Fibroblast of skin of right biceps (primary cell): Measurements from ENCODE around the gene CAMTA1.

Experiments used
- DNase-seq: peaks from one replicate; pipeline ENCODE4 v3.0.0-alpha.2; 2013

The CAMTA1 gene

DNA sequence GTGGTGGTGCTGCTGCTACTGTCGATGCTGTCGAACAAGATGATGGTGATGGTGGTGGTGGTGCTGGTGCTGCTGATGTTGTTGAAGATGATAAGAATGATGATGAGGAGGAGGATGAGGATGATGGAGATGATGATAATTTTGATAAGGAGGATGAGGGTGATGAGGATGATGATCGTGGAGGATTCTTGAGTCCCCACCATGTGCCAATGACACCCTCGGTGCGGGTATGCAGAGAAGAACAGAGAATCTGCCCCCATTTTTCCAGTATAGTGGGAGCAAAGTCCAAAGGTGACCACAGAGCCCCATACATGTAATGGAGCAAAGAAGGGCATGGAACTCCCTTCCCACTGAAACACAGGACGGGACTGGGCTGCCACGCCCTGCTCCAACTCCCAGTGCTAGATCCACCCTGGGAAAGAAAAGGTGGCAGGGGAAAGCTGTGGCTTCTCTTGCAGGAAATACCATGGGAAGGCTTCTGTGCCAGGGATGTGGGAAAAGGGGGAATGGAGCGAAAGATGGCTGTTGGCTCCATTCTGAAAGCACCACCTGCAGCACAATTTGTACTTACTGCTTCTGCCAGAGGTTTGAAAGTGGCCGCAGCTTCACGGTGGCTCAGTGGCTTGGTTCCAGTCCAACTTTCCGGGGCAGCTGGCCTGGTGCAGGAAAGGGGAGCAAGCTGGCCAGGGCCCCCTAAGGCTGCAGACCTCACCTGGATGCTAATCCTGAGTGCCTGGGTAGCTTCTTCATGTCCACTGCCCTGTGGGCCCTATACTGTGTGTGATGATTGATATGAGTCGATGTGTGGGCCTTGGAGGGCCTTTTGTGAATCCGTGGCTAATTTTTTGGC lies 598.6 kb downstream of the CAMTA1 start:
- DNase-seq, result no peak

DNA sequence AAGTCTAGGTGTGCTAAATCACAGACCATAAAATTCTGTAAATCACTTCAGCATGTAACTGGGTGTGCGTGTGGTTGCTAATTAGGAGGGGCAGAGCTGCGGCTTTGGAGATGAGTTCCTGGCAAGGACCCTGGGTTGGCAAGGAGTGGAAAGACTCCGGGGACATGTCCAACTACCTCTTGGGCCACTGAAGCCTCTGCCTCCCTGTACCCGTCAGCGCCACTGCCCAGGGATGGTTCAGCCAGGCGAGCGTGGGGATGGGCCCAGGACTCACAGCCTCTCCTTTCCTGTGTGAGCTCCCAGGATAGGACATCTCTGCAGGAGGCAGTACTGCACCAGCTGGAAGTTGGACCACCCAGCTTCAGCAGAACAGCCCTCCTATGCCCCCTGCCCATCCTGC lies 599.4 kb downstream of the CAMTA1 start:
- DNase-seq, result no peak

DNA sequence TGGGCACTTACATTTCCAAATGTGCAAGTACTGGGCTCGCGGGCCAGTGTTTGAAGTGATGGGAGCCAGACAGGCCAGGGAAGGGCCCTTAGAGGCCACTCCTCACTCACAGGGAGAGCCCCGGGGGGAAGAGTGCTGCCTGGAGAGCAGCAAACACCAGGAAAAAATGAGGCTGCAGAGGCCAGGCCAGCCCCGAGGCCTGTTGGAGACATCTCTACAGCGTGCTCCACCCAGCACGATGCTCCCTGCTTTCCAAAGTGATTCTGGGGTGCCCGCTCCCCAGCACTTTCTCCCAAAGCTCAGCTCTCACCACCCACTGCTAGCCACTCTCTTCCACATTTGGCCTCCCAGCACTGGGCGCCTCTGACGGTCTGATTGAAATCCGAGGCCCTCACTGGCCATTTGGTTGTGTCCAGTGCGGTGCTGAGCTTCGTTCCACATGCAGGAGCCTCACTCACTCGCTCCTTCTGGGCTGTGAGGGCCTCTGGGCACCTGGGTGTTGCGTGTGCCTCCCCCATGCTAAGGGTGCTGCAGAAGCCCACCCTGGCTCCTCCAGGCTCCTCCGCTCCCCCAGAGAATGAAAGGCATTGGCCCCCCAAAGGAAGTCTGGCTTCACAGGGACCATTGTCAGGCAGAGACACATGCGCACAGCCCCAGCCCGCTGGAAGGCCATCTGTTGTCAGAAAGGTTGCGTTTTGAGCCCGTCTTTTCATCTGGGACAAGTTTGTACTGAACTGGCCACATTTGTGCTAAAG lies 600.4 kb downstream of the CAMTA1 start:
- no peak for DNase-seq

DNA sequence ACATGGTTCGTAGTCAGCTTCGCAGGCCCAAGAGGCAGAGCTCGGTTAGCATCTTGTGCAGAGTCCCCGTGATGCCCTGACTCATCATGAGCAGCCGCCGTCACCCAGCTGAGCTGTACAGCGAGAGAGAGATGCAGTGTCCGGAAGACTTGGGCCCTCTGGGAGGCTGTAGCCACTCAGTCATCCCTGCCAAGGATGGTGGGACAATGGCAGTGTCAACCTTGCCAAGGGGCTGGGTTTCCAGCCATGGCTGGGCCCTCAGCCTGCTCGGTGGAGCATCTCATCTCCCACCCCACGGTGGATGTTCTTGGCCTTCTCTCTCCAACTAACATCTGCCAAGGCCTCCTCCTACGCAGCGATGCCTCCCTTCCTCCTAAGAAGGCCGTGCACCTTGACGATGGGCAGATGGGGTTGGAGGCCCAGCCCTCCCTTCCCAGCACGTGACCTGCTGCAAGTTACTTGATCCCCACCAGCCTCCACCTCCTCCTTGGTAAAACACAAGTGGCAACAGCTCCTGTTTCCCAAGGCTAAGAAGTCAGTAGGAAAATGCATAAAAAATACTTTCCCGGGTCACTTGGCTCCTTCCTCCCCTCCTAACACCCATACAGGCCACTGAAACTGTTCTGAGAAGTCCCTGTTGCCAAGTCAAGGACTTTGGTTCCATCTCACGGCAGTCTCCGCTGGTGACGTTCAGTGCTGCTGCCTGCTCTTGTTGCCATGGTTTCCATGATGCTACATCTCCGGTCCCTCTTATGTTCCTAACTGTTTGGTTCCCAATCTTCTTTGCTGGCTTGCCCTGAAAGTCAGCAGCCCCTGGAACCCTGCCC lies 601.2 kb downstream of the CAMTA1 start:
- peak; percentile 60 for DNase-seq

DNA sequence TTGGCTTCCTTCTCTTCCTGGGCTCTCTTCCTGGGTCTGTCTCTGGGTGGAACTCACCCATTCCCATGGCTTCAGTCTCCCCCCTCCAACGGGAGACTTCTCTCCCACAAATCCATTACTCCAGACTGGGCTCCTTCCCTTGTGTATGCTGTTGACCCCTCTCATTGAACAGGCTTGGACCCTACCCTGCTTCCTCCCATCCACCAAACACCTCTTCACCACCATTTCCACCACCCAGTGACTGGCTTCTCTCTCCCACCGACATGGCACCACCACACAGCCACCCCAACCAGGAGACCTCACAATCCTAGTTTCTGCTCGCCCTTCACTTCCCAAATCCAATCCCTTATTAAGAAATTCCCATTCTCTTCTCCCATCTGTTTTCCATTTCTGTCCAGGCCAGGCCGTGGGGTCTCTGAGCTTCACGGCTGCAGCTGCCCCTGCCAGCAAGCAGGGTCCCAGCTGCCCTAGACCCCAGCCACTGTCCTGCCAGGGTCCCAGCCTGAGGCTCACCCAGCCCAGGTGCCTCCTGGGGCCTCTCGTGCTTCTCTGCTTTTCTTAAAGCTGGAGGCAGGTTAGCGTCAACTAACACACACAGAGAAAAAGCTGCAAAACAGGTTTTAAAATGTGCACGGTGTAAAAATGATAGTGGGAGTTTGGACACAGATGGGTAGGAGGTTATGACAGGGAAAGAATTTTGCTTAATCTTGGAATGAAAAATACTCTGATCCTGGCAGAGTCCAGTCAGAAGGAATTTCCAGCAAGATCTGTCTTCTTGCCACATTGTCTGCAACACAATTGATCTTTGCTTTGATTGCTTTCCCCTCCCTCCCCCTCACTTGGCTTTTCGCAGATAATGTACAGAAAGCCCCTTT lies 602.0 kb downstream of the CAMTA1 start:
- peak; percentile 10 for DNase-seq

DNA sequence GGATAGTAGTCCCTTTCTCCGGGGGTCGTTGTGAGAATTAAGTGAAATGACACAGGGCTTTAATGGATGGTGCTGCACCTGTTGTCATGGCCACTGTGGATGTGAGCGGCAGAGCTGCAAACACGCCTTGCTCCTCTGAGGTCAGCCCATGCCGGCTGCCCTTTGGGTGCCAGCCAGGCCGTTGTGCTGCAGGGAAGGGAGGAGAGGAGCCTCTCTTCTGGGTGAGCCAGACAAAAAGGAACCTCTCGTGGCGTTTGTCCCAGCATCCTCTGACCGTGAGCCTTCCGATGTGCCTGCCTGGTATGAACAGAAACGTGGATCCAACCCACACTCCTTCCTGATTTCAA lies 602.9 kb downstream of the CAMTA1 start:
- DNase-seq, result no peak

DNA sequence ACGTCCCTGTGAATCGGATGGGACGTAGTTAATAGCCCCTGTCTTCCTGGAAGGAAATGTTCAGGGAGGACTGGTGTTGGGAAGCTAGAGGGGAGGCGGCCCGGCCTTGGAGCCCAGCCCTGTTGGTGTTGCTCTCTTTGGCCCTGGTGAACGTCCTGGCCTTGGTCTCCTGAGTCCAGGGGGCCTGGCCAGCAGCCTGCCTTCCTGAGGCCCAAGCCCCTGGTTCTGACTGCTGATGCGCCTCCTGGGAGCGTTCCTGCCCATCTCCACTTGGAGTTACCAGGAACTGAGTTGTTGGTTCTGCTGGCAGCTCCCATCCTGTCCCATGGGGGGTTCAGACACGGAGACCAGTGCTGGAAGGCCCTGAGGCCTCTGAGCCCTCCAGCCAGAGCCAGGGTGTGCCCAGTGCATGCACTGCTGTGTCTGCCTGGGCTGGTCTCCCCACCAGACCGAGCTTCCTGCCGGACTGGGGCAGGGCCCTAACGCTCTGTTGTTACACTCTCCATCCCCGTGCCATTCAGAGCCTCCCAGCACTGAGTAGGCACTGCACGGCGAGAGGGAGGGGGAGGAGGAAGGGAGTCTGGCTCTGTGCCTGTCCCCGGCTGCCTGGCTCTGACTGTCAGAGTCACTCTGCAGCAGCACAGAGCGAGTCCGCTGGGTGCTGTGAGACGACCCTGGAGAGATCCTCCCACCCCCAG lies 603.4 kb downstream of the CAMTA1 start:
- peak; percentile 46 for DNase-seq

DNA sequence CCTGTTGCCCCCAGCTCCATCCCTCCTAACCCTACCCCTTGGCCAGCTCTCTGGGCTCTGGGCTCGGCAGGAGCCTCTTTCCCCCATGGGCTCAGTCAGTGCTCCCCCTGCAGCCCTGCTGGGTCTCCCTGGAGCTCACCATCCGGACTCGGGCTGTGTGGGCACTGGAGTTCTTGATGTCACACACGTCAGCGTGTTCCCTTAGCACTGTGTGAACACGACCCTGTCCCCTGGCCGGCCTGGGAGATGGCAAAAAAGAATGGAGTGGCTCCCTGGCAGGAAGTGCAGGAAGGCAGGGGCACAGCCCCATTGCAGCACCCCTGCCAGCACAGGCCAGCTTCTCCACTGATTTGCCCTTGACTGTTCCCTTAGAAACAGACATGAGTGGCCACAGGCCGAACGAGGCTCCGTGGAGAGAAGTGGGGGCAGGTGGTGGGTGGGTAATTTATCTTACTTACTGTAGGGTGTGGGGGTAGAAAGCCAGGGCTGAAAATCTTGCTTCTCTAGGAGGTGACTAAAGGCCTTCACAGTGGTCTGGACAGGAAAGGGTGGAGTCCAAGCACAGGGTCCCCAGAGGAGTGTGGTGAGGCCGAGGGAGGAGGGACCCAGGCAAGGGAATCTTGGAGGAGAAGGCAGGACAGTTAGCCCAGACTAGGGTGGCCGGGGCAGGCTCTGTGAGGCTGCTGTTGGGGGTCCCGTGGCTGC lies 604.1 kb downstream of the CAMTA1 start:
- DNase-seq, result peak; percentile 73

DNA sequence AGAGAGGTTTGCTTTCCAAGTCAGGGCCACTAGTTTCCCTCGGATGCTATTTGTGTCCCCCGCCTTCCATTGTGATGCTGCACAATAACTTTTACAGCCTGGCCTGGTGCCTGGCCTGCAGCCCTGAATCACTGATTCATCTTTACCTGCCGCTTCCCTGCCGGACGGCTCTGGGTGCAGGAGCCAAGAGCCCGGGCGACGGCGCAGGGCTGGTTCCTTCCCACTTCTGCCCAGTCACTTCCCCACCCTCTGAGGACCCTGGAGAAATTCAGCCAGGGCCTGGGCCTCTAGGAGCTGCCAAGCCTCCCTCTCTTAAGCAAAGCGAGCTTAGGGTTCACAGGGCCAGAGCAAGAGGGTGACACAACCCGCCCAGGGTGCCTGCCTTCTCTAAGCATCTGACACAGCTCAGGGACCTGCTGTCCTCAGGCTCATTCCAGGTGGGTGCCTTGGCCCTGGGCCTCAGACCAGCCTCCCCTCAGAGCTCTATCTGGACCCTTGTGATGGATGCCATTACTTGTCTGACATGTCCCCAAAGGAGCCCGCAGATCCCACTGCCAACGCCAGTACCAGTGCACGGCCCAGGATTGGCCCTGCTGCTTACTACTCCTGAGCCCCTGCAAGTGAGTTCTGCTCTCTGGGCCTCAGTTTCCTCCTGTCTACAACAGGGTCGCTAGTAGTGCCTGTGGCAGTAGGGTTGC lies 604.8 kb downstream of the CAMTA1 start:
- DNase-seq, result no peak

DNA sequence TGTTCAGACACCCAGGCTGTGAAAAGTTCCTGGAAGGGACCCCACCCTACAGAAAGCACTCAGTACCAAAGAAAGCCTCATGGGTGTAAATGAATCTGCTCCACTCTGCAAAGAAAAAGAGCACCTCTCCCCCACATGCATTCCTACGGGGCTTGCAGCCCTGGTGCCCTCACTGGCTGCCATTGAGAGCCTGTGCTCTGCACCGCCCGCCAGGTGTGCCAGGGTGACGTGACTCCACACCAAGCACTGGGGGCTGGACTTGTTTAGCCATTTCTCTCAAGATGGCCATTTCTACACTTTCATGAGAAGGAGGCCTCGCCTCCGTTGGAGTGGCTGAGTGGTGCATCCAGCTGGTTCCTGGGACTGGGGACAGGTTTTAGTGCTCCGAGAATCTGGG lies 605.3 kb downstream of the CAMTA1 start:
- no peak for DNase-seq

DNA sequence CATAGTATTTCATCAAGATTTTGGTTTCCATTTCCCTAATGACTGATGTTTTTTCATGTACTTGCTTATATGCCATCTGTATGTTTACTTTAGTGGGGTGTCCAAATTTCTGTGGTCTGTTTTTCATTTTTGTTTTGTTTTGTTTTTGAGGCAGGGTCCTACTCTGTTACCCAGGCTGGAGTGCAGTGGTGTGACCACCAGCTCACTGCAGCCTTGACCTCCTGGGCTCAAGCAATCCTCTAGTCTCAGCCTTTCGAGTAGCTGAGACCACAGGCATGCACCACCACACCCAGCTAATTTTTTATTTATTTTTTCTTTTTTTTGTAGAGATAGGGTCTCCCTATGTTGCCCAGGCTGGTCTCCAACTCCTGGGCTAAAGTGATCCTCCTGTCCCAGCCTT lies 607.9 kb downstream of the CAMTA1 start:
- DNase-seq, result no peak

DNA sequence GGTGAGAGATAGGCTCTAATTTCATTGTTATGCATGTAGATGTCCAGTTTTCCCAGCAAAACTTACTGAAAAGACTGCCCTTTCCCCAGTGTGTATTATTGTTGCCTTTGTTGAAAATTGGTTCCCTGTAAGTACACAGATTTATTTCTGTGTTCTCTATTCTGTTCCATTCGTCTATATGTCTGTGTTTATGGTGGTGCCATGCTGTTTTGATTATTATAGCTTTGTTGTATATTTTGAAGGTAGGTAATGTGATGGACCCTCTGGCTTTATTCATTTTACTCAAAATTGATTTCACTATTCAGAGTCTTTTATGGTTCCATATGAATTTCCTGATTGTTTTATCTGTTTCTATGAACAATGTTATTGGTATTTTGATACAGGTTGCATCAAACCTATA lies 610.0 kb downstream of the CAMTA1 start:
- no peak for DNase-seq

DNA sequence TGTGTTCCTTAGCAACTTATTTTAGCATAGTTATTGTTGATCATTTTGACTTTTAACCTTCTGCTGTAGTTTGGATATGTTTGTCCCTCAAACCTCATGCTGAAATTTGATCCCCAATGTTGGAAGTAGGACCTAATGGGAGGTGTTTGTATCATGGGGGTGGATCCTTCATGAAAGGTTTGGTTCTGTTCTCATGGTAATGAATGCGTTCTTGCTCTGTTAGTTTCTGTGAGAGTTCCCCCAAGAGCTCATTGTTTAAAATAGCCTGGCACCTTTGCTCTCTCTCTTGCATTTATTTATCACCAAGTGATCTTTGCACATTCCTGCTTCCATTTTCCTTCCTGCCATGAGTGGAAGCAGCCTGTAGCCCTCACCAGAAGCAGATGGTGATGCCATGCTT lies 613.7 kb downstream of the CAMTA1 start:
- DNase-seq, result no peak

DNA sequence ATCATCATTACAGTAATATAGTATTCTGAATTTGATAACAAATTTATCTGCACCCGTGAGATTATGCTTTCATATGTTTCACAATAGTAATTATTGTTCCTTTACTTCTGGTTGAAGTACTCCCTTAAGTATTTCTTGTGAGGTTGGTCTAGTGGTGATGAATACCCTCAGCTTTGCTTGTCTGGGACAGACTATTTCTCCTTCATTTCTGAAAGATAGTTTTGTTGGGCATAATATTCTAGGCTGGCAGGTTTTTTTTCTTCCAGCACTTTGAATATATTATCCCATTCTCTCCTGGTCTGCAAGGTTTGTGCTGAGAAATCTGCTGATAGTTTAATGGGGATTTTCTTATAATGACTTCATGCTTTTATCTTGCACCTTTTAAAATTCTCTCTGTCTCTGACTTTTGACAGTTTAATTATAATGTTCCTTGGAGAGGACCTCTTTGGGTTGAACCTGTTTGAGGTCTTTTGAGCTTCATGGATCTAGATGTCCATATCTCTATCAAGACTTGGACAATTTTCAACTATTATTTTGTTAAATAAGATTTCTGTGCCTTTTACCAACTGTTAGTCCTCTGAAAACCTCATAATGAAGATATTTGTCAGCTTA lies 614.4 kb downstream of the CAMTA1 start:
- no peak for DNase-seq

DNA sequence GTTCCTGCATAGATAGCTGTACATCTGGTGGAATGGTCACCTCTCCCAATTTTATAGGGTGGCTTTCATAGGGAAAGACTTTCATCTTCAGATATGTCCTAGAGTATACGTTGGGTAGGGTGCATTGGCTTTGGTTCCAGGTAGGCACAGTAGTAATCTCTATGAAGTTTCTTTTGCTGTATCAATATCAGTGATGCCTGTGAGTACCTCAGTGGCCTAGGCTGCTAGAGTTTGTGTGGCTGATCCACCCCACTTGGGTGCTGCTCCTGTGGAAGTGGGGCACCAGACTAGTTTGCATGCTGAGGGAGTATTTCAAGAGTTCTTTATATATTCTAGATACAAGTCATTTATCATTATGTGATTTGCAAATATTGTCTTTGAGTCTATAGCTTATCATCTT lies 615.3 kb downstream of the CAMTA1 start:
- DNase-seq, result no peak

DNA sequence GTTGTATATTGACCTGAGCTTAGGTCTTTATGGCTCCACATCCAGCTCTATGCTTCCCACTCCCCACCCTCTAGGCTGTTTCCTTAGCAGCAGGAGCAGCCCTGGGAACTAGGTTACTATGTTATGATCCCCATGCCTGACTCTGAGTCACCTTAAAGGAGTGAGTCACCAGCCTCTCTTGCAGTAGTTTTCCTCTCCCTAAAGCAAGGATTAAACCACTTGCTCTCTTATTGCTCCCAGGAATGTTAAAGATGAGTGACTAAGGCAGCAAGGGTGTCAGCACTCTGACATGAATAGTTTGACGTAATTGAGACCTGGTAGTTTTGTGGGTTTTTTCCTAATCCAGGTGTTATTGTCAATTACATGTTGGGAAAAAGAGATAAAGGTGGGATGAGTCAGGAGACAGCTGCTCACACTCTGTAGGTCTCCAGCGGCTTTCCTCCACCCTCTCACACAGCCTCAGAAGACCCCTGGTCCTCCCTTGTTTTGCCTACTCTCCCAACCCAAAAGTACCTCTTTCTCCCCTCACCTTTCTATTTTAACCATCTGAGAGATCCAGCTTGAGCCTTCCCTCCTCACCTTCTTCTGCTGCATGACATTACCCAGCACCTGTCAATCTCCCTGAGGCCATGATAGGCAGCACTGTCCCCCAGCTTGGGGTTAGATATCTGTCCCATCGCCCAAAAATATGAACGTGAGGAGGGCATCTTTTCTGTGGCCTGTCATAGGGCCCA lies 616.7 kb downstream of the CAMTA1 start:
- peak; percentile 99 for DNase-seq

DNA sequence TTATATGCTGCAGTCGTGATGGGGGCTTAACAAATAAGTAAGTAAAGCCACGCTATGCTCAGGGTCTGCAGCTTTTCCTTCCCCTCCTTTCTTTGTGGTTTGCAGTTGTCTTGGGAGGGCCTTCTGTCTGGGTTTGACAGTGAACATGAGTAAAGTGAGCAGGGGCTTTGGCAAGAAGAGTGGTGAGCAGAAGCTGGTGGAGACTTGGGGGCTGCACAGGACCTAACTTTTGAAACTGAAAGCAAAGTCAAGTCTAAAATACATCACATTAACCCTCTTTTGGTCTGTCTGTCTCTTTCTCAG lies 617.2 kb downstream of the CAMTA1 start:
- DNase-seq, result no peak

DNA sequence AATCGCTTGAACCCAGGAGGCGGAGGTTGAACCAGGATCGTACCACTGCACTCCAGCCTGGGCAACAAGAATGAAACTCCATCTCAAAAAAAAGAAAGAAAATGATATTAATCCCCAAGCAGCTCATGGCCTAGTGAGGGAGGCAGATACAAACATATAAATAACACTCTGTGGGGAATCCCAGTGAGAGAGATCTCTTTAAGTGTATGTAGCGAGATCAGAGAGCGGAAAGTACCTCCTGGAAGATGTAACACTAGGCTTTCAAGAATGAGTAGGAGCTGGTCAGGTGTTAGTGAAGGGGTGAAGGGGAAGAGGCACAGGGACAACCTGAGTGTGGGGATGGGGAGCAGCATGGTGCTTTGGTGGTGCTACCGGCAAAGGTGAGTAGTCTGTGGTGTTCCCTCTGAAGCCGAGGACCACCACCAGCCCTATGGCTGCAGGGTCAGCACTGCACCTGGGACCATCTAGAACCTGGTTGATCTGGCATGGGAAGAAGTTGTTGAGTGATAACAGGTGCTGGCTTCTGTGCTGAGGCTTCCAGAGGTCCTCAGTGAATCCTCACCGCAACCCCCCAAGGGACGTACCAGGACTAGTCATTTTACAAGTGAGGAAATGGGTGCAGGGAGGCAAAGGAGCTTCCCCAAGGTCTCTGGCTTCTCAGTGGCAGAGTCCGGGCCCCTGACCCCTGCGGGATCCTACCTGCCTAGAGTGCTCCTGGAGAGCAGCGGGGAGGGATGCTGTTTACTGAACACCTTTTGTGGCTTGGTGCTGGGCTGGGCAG lies 618.2 kb downstream of the CAMTA1 start:
- no peak for DNase-seq
